ENCODE measurements around the gene LILRB5.
"Not testable (repeated sequence)": the region's sequence is repeated elsewhere in the genome, so short reads cannot be mapped to it uniquely, and the experiment has no call there.

LILRB5 gene

GRCh38 chr19:54257116-54257480 lies at the start of gene LILRB5:
Gene LILRB5 (minus strand): TSS chr19:54257273. CDS start chr19:54257193, 80 bp downstream.
- DNase-seq: no peak

- DNase-seq: no peak
Observed at GRCh38 chr19:54305141-54305540, 48.1 kb upstream of the LILRB5 start.

DNA sequence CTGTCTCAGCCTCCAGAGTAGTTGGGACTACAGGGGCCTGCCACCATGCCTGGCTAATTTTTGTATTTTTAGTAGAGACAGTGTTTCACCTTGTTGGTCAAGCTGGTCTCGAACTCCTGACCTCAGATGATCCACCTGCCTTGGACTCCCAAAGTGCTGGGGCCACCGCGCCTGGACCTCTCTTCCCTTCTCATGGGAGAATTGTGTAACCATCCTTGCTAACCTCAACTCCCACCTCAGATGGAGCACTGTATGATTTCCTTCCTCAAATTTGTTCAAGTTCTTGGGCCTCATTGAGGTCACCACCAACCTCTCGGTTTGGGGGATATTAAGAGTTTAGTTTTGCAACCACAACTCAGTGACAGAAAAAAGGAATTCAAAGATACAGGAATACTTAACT lies 45.2 kb upstream of the LILRB5 start:
- DNase-seq: no peak

DNA sequence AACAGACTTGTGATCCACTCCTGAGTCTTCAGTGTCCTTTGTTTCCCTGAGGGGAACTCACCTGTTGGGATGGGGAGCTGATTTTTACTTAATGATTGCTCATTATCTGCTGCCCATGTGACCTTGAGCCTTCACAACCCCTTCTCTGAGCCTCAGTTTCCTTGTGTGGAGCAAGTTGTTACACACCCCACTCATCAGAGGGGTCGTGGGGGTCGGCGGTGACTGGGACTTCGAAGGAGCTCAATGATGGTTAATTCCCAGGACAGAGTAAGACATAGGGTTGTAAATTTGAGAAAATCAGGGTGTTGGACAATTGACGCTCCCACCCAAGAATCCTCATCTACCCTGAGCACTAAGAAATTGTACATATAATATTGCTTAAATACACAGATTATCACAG lies 42.4 kb upstream of the LILRB5 start:
- no peak for DNase-seq

DNA sequence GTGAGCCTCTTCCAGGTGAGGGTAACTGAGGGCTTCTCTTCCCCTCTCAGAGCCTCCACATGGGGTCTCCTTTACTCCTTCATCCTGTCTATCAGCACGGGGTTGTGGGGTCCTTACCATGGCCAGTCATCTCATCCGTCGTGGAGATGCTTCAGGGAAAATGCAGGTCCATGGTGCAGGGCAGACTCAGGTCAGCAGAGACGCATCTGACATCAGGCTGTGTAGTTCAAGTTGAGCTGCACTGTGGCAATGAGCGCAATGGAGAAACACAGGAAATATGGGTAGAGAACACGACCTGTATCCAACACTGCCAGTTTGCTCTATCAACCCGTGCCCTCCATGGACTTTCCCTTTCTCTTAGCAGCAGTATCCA lies 42.0 kb upstream of the LILRB5 start:
- DNase-seq: no peak

- no peak for DNase-seq
Observed at GRCh38 chr19:54298357-54299125, 41.5 kb upstream of the LILRB5 start.

DNA sequence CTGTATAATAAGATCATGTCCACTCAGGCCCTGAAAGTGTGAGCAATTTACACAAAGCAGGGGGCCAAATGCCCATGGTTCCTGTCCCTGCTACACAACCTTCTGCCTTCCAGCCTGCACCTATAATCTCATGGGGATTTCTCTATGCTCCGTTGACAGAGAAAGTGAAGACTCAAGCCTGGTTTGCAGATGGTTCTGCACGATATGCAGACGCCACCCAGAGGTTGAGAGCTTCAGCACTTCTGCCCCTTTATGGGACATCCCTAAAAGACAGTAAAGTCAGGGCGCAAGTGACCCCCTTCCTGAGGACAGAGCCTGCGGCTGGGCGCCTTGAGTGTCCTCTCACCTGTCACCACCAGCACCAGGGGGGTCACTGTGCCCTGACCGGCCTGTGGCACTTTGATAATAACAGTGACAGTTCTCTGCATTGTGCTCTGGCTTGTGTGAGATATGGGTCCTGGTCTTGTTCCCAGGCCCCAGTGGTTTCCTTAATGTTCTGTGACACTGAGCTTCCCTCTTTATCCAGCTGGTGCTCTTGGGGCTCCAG lies 40.8 kb upstream of the LILRB5 start:
- no peak for DNase-seq

DNA sequence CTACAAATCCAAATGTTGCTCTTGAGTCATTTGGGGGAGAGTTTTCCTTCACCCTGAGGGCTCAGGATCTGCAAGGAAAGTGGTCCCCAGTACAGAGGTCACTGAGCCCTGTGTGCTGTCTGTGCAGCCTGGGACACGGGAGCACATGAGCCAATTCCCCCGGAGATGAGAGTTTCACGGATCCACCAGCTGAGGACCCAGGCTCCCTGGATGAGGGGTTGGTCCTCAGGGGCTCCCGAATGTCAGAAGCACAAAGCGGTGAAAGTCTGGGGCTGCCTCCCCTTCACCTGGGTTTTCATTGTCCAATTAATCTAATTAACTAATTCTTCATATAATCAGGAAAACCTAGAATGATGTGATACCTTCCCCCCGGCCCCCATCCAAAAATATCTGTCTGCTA lies 37.5 kb upstream of the LILRB5 start:
- DNase-seq: no peak

GRCh38 chr19:54289160-54289559 lies 32.1 kb upstream of the LILRB5 start:
- not testable (repeated sequence) for DNase-seq

DNA sequence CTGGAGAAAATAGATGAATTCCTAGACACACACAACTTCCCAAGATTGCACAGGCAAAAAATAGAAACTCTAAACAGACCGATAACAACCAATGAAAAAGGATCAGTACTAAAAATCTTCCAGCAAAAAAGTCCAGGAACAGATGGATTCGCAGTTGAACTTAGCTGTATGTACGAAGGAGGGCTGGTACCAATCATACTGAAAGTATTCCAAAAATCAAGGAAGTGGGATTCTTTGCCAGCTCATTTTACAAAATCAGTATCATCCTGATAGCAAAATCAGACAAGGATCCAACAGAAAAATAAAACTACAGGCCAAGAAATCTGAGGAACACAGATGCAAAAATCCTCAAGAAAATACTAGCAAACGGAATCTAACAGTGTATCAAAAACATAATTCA lies 30.4 kb upstream of the LILRB5 start:
- DNase-seq: no peak

- DNase-seq: not testable (repeated sequence)
Observed at GRCh38 chr19:54286283-54286682, 29.2 kb upstream of the LILRB5 start.

DNA sequence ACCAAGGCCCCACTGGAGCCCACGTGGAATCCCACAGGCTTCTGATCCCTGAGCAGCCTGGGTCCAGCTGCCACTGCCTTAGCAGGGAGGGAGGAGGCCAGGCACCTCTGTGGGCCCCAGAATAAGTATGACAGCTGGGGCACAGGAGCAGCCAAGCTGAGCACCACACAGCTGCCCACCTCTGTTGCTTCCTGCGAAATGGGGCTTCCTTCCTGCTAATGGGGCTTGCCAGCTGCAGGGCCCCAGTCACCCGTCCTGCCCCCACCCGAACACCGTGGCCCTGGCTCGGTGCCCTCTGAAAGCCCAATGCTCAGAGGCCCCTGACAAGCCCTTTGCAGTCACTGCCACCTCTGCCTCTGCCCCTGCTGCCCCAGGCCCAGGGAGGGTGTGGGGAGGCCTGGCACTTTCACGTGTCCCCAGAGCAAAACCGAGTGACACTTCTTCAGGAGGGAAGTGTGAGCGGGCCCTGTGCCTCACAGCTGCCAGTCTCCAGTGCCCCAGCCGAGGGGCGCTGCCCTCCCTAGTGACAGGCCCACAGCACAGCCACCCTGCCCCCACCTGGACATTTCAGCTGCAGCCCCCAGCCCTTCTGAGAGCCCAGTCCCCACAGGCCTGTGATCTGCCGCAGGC lies 28.5 kb upstream of the LILRB5 start:
- not testable (repeated sequence) for DNase-seq

- DNase-seq: no peak
Observed at GRCh38 chr19:54282686-54283470, 25.8 kb upstream of the LILRB5 start.

DNA sequence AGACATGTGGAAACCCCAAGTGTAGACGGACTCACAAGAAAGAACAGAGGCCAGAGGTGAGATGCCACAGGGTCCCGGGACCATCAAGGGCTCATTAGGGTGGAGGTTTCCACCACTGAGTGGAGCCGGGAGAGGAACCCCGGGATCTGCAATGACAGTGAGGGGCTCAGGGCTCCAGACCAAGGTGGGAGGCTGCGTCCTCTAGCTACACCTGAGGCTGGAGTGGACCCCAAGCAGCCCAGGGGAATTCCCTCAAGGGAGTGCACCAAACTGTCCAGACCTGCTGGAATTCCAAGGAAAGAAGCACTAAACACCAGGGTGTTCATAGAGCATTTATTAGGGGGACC lies 24.6 kb upstream of the LILRB5 start:
- not testable (repeated sequence) for DNase-seq

- no peak for DNase-seq
Observed at GRCh38 chr19:54281007-54281728, 24.1 kb upstream of the LILRB5 start, which contains the start of gene LILRB2. Gene LILRB2 (minus strand): TSS chr19:54281110. CDS start chr19:54280496, 614 bp downstream.

DNA sequence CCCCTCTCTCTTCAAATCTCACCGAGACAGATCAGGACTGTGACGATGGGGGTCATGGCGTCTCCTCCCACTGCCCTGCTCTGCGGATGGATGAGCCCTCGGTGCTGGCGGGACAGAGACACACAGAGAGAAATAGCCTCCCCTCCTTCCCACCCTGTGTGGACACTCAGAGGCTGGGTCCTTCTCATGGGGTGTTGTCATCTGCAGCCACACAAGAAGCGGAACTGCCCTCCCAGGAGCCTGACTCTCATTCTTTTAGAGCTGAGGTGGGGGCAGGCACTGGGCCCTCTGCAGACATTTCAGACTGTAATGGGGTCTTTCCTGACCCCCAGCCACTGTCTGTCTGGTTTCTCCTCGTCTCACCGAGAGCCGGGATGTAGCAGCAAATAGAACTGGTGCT lies 23.4 kb upstream of the LILRB5 start:
- not testable (repeated sequence) for DNase-seq

GRCh38 chr19:54280025-54280424 lies 23.0 kb upstream of the LILRB5 start:
- DNase-seq: not testable (repeated sequence)

DNA sequence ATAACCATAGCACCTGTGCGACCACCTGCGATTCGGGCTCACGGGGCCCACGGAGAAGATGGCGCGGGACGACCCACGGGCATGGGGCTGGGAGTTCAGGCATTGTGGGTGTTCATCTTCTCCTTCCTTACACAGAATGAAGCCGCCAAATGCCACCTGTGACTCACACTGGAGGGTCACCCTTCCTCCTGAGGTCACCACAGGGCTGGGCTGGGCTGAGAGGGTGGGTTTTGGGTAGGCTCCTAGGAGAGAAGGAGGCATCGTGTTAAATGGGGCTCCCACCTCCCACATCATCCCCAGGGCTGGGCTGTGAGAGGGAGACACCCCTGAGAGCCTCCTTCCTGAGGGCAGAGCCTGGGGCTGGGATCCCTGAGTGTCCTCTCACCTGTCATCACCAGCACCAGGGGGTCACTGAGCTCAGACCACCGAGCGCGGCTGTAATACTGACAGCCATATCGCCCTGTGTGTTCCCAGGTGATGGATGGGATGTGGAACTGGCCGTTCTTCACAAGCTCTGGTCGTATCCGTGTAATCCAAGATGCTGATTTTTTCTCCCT lies 22.4 kb upstream of the LILRB5 start:
- no peak for DNase-seq

GRCh38 chr19:54278571-54279195 lies 21.6 kb upstream of the LILRB5 start:
- not testable (repeated sequence) for DNase-seq

DNA sequence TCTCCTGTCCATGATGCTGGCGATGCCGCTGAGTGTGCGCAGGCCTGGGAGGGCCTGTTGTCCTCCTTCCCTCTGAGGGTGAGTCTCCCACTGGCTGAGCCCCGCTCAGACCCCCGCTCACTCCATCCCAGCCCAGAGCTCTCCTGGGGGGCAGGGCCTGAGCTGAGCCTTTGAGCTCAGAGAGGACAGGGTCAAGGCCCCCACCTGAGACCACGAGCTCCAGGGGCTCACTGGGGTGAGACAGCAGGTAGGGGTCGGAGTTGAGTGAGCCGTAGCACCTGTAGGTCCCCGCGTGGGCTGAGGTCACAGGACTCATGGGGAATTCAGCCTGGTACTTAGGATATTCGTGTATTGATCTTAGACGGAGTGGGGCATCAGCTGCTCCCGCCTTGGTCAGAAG lies 21.0 kb upstream of the LILRB5 start:
- not testable (repeated sequence) for DNase-seq

DNA sequence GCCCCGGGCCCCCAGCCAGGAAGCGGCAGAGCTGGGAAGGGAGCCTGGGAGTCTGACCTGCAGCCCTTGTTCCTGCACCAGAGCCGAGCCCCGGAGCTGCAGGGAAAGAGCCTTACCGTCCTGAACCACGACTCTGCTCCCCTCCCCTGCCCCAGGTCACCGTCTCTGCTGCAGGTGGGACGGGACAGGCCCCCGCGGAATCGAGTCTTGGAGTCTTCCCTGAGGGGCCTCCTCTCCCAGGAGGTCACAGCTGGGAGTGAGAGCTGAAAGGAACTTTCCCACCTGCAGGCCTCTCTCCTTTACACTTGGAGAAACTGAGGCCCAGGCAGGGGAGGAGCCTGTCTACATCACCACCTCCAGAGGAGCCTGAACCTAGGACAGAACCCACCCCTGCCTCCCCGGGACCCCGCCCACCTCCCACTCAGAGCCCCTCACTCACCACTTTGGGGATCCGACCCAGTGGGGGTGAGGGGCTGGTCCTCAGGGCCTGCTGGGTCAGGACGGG lies 20.1 kb upstream of the LILRB5 start:
- not testable (repeated sequence) for DNase-seq

DNA sequence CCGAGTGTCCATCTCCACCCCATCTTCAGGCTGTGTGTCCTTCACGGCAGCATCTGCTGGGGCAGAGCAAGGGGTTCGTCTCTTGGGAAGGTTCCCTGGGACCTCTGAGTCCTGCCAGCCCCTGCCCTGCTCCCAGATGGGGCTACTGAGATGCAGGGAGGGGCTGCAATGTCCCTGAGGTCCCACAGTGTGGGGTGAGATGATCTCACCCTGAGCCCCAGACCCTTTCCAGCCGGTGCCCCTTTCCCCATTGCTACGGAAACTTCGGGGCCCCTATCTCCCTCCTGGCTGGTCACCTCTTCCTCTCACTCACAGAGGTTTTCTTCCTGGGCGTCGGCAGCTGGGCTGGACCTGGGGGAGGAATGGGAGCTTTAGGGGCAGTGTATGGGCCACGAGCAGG lies 18.9 kb upstream of the LILRB5 start:
- DNase-seq: no peak
